ENCODE data around the gene FRS3. TPM values are rescaled to one million over a fixed set of nuclear protein-coding genes. Genes with fewer than 3 reads are reported as not detected.

The FRS3 gene
- total and polyA plus RNA-seq, 2 of the 13 experiments (the other 11 are each of a cell fraction or from before 2014, with no cell fraction given) = 3.0 to 7.4 TPM

DNA sequence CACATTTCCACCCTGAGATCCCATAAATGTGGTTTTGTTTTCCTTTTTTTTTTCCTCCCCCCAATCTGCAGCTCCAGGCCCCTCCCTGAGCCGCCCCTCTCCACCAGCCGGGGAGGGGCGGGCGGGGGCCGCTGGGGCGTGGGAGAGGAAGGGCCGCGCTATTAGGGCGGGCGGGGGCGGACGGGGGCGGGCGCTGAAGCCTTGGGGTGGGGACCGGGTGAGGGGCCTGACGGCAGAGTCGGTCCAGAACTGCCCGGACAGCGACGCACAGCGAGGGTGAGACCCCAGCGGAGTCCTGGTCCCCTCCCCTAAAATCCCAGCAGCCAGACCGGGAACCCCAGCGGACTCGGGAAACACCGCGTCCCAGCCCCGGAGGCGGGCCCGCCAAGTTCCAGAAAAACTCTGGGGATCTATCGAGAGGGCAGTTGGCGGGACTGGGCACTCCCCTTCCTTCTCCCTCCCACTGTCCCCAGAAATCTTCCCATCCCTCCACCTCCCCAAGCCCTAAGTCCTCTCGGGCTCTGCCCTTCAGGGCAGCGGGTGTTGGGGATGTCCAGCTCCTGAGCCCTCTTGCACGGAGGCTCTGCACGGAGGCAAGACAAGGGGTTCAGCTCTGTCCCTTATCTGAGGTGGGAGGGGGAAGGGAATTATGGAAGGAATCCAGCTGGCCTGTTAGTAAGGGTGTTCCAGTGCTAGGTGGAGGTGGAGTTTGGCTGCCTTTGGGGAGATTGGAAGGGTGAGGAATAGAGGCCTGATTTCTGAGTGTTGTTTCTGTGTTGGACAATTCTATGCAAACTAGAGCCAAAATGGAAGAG lies 1.1 kb upstream of the FRS3 start, which contains the start of gene PRICKLE4:
PRICKLE4 (plus strand) TSS at position 232 of the 815 bp plus-strand sequence. CDS start 2,692 bp downstream, outside the sequence.
- no TSS peak for BruUV-seq (replicated peaks)
- ATAC-seq (peak; percentile 30), FAIRE-seq (no peak), DNase-seq (ENCODE audit: low spot score) (no peak)
- H3K9me3 ChIP-seq (ENCODE audit: low read length) = no peaks in the 10 kb centered on the region
- H3K36me3 ChIP-seq (replicated peaks in 1 of 2; ENCODE audit: control insufficient read depth in 1 of 2, insufficient read depth in 2 of 2, low read length in 2 of 2) = peaks cover 0 to 6% of the 10 kb centered on the region in 2 experiments; a peak in 2 of 5 replicates
- no peaks in the 10 kb centered on the region for H4K20me1 ChIP-seq (ENCODE audit: insufficient read depth, low read length)
- H2AFZ ChIP-seq (ENCODE audit: low read length) = no peak within 1 kb of the TSS
- ChIA-PET POLR2A (interaction anchor here (0.8 to 1.3 kb wide), 2 partner anchors 46 to 57 kb away, joined by 3 read pairs; no protein-coding TSS in a partner anchor), CTCF (ENCODE audit: low intra/inter-chr PET ratio, low total read pairs) (interaction anchor here (0.8 to 2.1 kb wide), 4 partner anchors 46 to 264 kb away, joined by 3 to 24 read pairs (median 10); partner anchors contain the start of genes BYSL, MED20 and TFEB)
- WGBS (ENCODE audit: low lambda C conversion rate) = under 1% methylated on average over 35 of the region's 36 CpGs
- peak within 1 kb of the TSS; percentile 73 for H3K9ac ChIP-seq (ENCODE audit: insufficient read depth, low read depth, low read length)
- H3K4me3 ChIP-seq (replicated peaks in 1 of 3; ENCODE audit: insufficient read depth in 1 of 3, low read depth in 2 of 3, low read length in 3 of 3) = peak within 1 kb of the TSS; percentile 82 to 93 (median 92)
- intact Hi-C loops (cut with micrococcal nuclease; ENCODE audit: unreplicated experiment) = loop anchor here (1.0 to 5.0 kb wide), 2 partner anchors 157 to 264 kb away; no protein-coding TSS in a partner anchor
- H3K4me2 ChIP-seq (ENCODE audit: low read depth, low read length) = peak within 1 kb of the TSS; percentile 97
- no peaks in the 10 kb centered on the region; a peak in 2 of 5 replicates for H3K27me3 ChIP-seq (ENCODE audit: control insufficient read depth in 1 of 2, insufficient read depth in 2 of 2, low read length in 2 of 2)
- H3K4me1 ChIP-seq (ENCODE audit: insufficient read depth, low read length) = peaks cover 30% of the 10 kb centered on the region
- peak within 1 kb of the TSS; percentile 23 for H3K27ac ChIP-seq (ENCODE audit: extremely low read length, insufficient read depth, low read length)
- H3K79me2 ChIP-seq (ENCODE audit: insufficient read depth, low read length) = peaks cover 4% of the 10 kb centered on the region
- in situ Hi-C loops (cut with HindIII; ENCODE audit: extremely low pct_ligation_motif_present, low pct_unique_long_range_greater_than_20kb) = loop anchor here (5.0 to 25.0 kb wide), 2 partner anchors 267 to 432 kb away; partner anchors contain the start of gene MRPS10
- TF ChIP-seq, protein P1, sequence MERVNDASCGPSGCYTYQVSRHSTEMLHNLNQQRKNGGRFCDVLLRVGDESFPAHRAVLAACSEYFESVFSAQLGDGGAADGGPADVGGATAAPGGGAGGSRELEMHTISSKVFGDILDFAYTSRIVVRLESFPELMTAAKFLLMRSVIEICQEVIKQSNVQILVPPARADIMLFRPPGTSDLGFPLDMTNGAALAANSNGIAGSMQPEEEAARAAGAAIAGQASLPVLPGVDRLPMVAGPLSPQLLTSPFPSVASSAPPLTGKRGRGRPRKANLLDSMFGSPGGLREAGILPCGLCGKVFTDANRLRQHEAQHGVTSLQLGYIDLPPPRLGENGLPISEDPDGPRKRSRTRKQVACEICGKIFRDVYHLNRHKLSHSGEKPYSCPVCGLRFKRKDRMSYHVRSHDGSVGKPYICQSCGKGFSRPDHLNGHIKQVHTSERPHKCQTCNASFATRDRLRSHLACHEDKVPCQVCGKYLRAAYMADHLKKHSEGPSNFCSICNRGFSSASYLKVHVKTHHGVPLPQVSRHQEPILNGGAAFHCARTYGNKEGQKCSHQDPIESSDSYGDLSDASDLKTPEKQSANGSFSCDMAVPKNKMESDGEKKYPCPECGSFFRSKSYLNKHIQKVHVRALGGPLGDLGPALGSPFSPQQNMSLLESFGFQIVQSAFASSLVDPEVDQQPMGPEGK (CRISPR knock-in tag; IDR thresholded peaks at IDR 0.05) = peak; percentile 77
- TF ChIP-seq HES4 (CRISPR knock-in tag; IDR thresholded peaks at IDR 0.05; ENCODE audit: borderline replicate concordance) = no peak
- no peak for TF ChIP-seq ZFP82 (CRISPR knock-in tag; IDR thresholded peaks at IDR 0.05; ENCODE audit: borderline replicate concordance)
- TF ChIP-seq LCORL (IDR thresholded peaks at IDR 0.05) = no peak
- TF ChIP-seq LCORL (CRISPR knock-in tag; IDR thresholded peaks at IDR 0.05) = 0 out of 2 replicates have a peak, but pooled peaks have one; percentile 37
- TF ChIP-seq KAT2B (IDR thresholded peaks at IDR 0.05; ENCODE audit: borderline replicate concordance, low read depth, low read length) = no peak
- TF ChIP-seq, protein P2, sequence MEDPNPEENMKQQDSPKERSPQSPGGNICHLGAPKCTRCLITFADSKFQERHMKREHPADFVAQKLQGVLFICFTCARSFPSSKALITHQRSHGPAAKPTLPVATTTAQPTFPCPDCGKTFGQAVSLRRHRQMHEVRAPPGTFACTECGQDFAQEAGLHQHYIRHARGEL (CRISPR knock-in tag; IDR thresholded peaks at IDR 0.05) = 0 out of 2 replicates have a peak, but pooled peaks have one; percentile 57
- no peak for TF ChIP-seq SMARCE1 (IDR thresholded peaks at IDR 0.05; ENCODE audit: borderline replicate concordance)
- TF ChIP-seq, protein P3, sequence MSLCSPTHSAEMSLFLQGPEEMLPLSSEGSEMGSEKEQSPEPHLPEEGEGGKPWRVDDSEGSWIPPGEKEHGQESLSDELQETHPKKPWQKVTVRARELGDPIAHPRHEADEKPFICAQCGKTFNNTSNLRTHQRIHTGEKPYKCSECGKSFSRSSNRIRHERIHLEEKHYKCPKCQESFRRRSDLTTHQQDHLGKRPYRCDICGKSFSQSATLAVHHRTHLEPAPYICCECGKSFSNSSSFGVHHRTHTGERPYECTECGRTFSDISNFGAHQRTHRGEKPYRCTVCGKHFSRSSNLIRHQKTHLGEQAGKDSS (CRISPR knock-in tag; IDR thresholded peaks at IDR 0.05; ENCODE audit: borderline replicate concordance, low read depth) = no peak
- TF ChIP-seq NCOA5 (CRISPR knock-in tag; IDR thresholded peaks at IDR 0.05) = no peak
- TF ChIP-seq ZMYM4 (CRISPR knock-in tag; IDR thresholded peaks at IDR 0.05) = 0 out of 2 replicates have a peak, but pooled peaks have one; percentile 30
- no peak for TF ChIP-seq ZNF326 (CRISPR knock-in tag; IDR thresholded peaks at IDR 0.05; ENCODE audit: borderline replicate concordance)
- TF ChIP-seq, protein P4, sequence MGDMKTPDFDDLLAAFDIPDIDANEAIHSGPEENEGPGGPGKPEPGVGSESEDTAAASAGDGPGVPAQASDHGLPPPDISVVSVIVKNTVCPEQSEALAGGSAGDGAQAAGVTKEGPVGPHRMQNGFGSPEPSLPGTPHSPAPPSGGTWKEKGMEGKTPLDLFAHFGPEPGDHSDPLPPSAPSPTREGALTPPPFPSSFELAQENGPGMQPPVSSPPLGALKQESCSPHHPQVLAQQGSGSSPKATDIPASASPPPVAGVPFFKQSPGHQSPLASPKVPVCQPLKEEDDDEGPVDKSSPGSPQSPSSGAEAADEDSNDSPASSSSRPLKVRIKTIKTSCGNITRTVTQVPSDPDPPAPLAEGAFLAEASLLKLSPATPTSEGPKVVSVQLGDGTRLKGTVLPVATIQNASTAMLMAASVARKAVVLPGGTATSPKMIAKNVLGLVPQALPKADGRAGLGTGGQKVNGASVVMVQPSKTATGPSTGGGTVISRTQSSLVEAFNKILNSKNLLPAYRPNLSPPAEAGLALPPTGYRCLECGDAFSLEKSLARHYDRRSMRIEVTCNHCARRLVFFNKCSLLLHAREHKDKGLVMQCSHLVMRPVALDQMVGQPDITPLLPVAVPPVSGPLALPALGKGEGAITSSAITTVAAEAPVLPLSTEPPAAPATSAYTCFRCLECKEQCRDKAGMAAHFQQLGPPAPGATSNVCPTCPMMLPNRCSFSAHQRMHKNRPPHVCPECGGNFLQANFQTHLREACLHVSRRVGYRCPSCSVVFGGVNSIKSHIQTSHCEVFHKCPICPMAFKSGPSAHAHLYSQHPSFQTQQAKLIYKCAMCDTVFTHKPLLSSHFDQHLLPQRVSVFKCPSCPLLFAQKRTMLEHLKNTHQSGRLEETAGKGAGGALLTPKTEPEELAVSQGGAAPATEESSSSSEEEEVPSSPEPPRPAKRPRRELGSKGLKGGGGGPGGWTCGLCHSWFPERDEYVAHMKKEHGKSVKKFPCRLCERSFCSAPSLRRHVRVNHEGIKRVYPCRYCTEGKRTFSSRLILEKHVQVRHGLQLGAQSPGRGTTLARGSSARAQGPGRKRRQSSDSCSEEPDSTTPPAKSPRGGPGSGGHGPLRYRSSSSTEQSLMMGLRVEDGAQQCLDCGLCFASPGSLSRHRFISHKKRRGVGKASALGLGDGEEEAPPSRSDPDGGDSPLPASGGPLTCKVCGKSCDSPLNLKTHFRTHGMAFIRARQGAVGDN (CRISPR knock-in tag; IDR thresholded peaks at IDR 0.05) = peak; percentile 42; the same call in 1 of the 2 replicates
- 0 out of 2 replicates have a peak, but pooled peaks have one; percentile 1 for TF ChIP-seq KMT2A (CRISPR knock-in tag; IDR thresholded peaks at IDR 0.05)
- no peak for TF ChIP-seq NFRKB (IDR thresholded peaks at IDR 0.05)
